OCI-LY1 (cell line): ENCODE data around the gene DDR2.

Source experiments
- CTCF ChIP-seq: fragments of 200-600 bp; sonication (generic), shearing (Covaris generic); IDR thresholded peaks from 2 replicates; pipeline ENCODE4 v1.5.1; 2017; ENCODE audit warnings: mild to moderate bottlenecking, antibody characterized with exemption, low read length, moderate library complexity, mixed read lengths
- EZH2 ChIP-seq: fragments of 200-600 bp; sonication (generic), shearing (Covaris generic); IDR thresholded peaks from 2 replicates; pipeline ENCODE4 v1.8.0; 2017; ENCODE audit warnings: borderline replicate concordance, mixed run types, mild to moderate bottlenecking, antibody characterized with exemption, low read length, moderate library complexity, mixed read lengths

- no peak for TF ChIP-seq CTCF
- TF ChIP-seq EZH2: no peak
Observed at GRCh38 chr1:162671664-162672410, 39.6 kb downstream of the DDR2 start.
